Measurements from ENCODE around the gene JMJD7. TPM values are rescaled to one million over a fixed set of nuclear protein-coding genes. Genes with fewer than 3 reads are reported as not detected.

The JMJD7 gene
- total and polyA plus RNA-seq, 9 of the 15 experiments (the other 6 are each of a cell fraction or from before 2014, with no cell fraction given) = 1.2 to 13.9 (median 6.1) TPM

- BruUV-seq (replicated peaks) = no TSS peak
- Histone ChIP-seq H2AFZ (ENCODE audit: low read depth, low read length) (peak overlapping the region; percentile 81), H3K4me2 (ENCODE audit: insufficient read depth, low read length) (peak overlapping the region; percentile 78), H3K27ac (ENCODE audit: extremely low read depth, low read depth, low read length) (no peak overlapping the region), H3K79me2 (ENCODE audit: control insufficient read depth, insufficient read depth, low read length) (peaks cover 9% of the 10 kb centered on the region; the same call in 2 of the 3 replicates), H3K4me3 (peak overlapping the region; percentile 52), H4K20me1 (replicated peaks; ENCODE audit: control insufficient read depth, insufficient read depth, low read length) (no peaks in the 10 kb centered on the region), H3K36me3 (ENCODE audit: control insufficient read depth, insufficient read depth, low read length) (peaks cover 10% of the 10 kb centered on the region; the same call in 1 of the 3 replicates), H3K9me3 (replicated peaks; ENCODE audit: control insufficient read depth, insufficient read depth, low read depth, low read length) (no peaks in the 10 kb centered on the region), H3K9me1 (ENCODE audit: control insufficient read depth, insufficient read depth, low read length) (no peaks in the 10 kb centered on the region), H3K27me3 (ENCODE audit: control insufficient read depth in 2 of 2, insufficient read depth in 2 of 2, low read length in 2 of 2) (no peaks in the 10 kb centered on the region), H3K9ac (ENCODE audit: insufficient read depth in 1 of 2, low read depth in 2 of 2, low read length in 2 of 2) (peak overlapping the region in 1 of 2 experiments; percentile 76; a peak in 2 of 4 replicates), H3K4me1 (replicated peaks in 1 of 2; ENCODE audit: control insufficient read depth in 2 of 2, insufficient read depth in 2 of 2, low read length in 2 of 2) (peaks cover 6 to 23% of the 10 kb centered on the region in 2 experiments; a peak in 2 of 5 replicates)
- intact Hi-C loops (cut with micrococcal nuclease) (no loop called here), in situ Hi-C loops (cut with MboI) (no loop called here)
- DNase-seq (ENCODE audit: extremely low read depth in 1 of 4, low spot score in 3 of 4) = peak in 2 of 4 experiments; percentile 31 to 35
- 20% methylated on average over 33 of the region's 37 CpGs for WGBS (ENCODE audit: insufficient coverage, low coverage, missing lambda C conversion rate)
- CTCF ChIA-PET (ENCODE audit: low intra/inter-chr PET ratio) = interaction anchor here (0.6 kb wide), 1 partner anchor 508 kb away, joined by 4 read pairs; no protein-coding TSS in a partner anchor
- no peak for FAIRE-seq
- ATAC-seq = peak; percentile 4
- POLR2A ChIA-PET = interaction anchor here (0.7 kb wide), 1 partner anchor 154 kb away, joined by 3 read pairs; no protein-coding TSS in a partner anchor
- TF ChIP-seq PCBP1 (IDR thresholded peaks at IDR 0.05; ENCODE audit: low read depth, low read length, poor library complexity, severe bottlenecking) = peak; percentile 13
- no peak for TF ChIP-seq CTBP1 (IDR thresholded peaks at IDR 0.05; ENCODE audit: borderline replicate concordance)
- TF ChIP-seq AFF1 (IDR thresholded peaks at IDR 0.05; ENCODE audit: low read depth in 1 of 2, partially characterized antibody in 2 of 2) = no peak
- no peak for TF ChIP-seq KLF10 (CRISPR knock-in tag; IDR thresholded peaks at IDR 0.05)
- peak; percentile 90 for TF ChIP-seq ZBTB33 (CRISPR knock-in tag; IDR thresholded peaks at IDR 0.05)
- TF ChIP-seq HOMEZ (CRISPR knock-in tag; IDR thresholded peaks at IDR 0.05) = no peak
- TF ChIP-seq PKNOX1 (IDR thresholded peaks at IDR 0.05) = no peak
- 0 out of 2 replicates have a peak, but pooled peaks have one; percentile 3 for TF ChIP-seq MYC (IDR thresholded peaks at IDR 0.05; ENCODE audit: low read depth, low read length)
- TF ChIP-seq MYC (CRISPR knock-in tag; IDR thresholded peaks at IDR 0.05; ENCODE audit: borderline replicate concordance, low read depth) = no peak
These were observed 507 bp upstream of the JMJD7 start for GRCh38 chr15:41827290-41827879.
